ENCODE data around the gene KIR2DL3. TPM values are rescaled to one million over a fixed set of nuclear protein-coding genes. Genes with fewer than 3 reads are reported as not detected.

Gene KIR2DL3
- total RNA-seq: not detected

DNA sequence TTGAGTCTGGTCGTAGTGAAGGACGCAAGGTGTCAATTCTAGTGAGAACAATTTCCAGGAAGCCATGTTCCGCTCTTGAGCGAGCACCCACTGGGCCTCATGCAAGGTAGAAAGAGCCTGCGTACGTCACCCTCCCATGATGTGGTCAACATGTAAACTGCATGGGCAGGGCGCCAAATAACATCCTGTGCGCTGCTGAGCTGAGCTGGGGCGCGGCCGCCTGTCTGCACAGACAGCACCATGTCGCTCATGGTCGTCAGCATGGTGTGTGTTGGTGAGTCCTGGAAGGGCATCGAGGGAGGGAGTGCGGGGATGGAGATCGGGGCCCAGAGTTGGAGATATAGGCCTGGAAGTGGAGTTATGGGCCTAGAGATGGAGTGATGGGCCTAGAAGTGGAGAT, at the start of gene KIR2DL3:
Gene KIR2DL3, plus strand, starts transcription at position 208 of the 400 bp plus-strand sequence. Its CDS starts 33 bp downstream, at position 241.

DNA sequence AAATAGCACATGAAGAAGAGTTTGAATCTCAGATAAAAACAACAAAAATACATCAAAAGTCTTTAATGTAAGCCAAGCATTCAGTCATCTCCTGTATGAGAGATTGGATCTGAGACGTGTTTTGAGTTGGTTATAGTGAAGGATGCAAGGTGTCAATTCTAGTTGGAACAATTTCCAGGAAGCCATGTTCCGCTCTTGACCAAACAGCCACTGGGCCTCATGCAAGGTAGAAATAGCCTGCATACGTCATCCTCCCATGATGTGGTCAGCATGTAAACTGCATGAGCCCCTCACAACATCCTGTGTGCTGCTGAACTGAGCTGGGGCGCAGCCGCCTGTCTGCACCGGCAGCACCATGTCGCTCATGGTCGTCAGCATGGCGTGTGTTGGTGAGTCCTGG, 14.2 kb upstream of the KIR2DL3 start, which contains the start of gene KIR3DL3:
Gene KIR3DL3, plus strand, starts transcription at position 301 of the 400 bp plus-strand sequence. Its CDS starts 55 bp downstream, at position 356.

DNA sequence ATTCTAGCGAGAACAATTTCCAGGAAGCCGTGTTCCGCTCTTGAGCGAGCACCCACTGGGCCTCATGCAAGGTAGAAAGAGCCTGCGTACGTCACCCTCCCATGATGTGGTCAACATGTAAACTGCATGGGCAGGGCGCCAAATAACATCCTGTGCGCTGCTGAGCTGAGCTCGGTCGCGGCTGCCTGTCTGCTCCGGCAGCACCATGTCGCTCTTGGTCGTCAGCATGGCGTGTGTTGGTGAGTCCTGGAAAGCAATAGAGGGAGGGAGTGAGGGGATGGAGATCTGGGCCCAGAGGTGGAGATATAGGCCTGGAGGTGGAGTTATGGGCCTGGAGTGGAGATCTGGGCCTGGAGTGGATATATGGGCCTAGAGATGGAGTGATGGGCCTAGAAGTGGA, 31.3 kb downstream of the KIR2DL3 start, which contains the start of gene KIR2DL1:
Gene KIR2DL1, plus strand, starts transcription at position 148 of the 400 bp plus-strand sequence. Its CDS starts 58 bp downstream, at position 206.

Small RNAs within 50 kb of the gene (small RNA-seq; reads per million reads assigned to genes)
- gene AC245128.2 (ENCODE audit: low replicate concordance): not detected
- not detected for gene KIR3DP1 (ENCODE audit: low replicate concordance)

Other genes starting within 250 kb of the KIR2DL3 start
- not detected for gene LAIR2, start 235.7 kb upstream of the KIR2DL3 start, total RNA-seq
- 0.31 TPM for gene LILRA2, start 164.7 kb upstream of the KIR2DL3 start, total RNA-seq
- gene LILRA1, start 144.9 kb upstream of the KIR2DL3 start, total RNA-seq: not detected
- not detected for gene LILRB1, start 108.0 kb upstream of the KIR2DL3 start, total RNA-seq
- 0.94 TPM for gene LILRB4, start 75.5 kb upstream of the KIR2DL3 start, total RNA-seq
- not detected for gene KIR3DL3, start 14.1 kb upstream of the KIR2DL3 start, total RNA-seq
- gene KIR2DL1, start 31.3 kb downstream of the KIR2DL3 start, total RNA-seq: not detected
- not detected for gene KIR2DL4, start 65.1 kb downstream of the KIR2DL3 start, total RNA-seq
- gene KIR3DL1, start 78.0 kb downstream of the KIR2DL3 start, total RNA-seq: not detected
- not detected for gene KIR2DS4, start 94.2 kb downstream of the KIR2DL3 start, total RNA-seq
- not detected for gene KIR3DL2, start 111.9 kb downstream of the KIR2DL3 start, total RNA-seq
- not detected for gene FCAR, start 135.7 kb downstream of the KIR2DL3 start, total RNA-seq
- not detected for gene NCR1, start 167.6 kb downstream of the KIR2DL3 start, total RNA-seq
- not detected for gene NLRP7, start 209.0 kb downstream of the KIR2DL3 start, total RNA-seq
- 20.0 TPM for gene NLRP2, start 227.9 kb downstream of the KIR2DL3 start, total RNA-seq